ENCODE results near the gene ENPEP.

GRCh38 chr4:110597582-110597981 is 121.6 kb downstream of the ENPEP start:
- TF ChIP-seq POLR2A (IDR thresholded peaks at IDR 0.05): no peak
- TF ChIP-seq, protein P1, sequence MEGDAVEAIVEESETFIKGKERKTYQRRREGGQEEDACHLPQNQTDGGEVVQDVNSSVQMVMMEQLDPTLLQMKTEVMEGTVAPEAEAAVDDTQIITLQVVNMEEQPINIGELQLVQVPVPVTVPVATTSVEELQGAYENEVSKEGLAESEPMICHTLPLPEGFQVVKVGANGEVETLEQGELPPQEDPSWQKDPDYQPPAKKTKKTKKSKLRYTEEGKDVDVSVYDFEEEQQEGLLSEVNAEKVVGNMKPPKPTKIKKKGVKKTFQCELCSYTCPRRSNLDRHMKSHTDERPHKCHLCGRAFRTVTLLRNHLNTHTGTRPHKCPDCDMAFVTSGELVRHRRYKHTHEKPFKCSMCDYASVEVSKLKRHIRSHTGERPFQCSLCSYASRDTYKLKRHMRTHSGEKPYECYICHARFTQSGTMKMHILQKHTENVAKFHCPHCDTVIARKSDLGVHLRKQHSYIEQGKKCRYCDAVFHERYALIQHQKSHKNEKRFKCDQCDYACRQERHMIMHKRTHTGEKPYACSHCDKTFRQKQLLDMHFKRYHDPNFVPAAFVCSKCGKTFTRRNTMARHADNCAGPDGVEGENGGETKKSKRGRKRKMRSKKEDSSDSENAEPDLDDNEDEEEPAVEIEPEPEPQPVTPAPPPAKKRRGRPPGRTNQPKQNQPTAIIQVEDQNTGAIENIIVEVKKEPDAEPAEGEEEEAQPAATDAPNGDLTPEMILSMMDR (IDR thresholded peaks at IDR 0.05): no peak

All from adrenal gland (tissue), 5 donors.